Activated naive CD4-positive, alpha-beta T cell treated with anti-CD3 and anti-CD28 coated beads, Interleukin-2, amount 50 U/mL, for 72 hours (primary cell): ENCODE results near the gene IFITM1. TPM values are rescaled to one million over a fixed set of nuclear protein-coding genes. Genes with fewer than 3 reads are reported as not detected.
A peak's percentile ranks its signal among the peaks of the same experiment; 100 is the strongest.
"Not testable (repeated sequence)": the region's sequence is repeated elsewhere in the genome, so short reads cannot be mapped to it uniquely, and the experiment has no call there.

ENCODE experiments used
- ATAC-seq, 2 donors: fragments of 150-1000 bp; cut with Tn5 transposase; 2 replicates each; pipeline ENCODE4 v1.10.0; 2021; ENCODE audit warnings: mild to moderate bottlenecking in 2 of 2, moderate library complexity in 2 of 2
- DNase-seq, 2 donors: peaks; one replicate each; pipeline ENCODE4 v3.0.0; 2021 to 2022; ENCODE audit warnings: low spot score in 2 of 2
- H3K27ac Mint-ChIP-seq, 2 donors: one replicate each; pipeline ENCODE4 v1.8.0; 2022; ENCODE audit warnings: mild to moderate bottlenecking in 2 of 2, mixed read lengths in 2 of 2
- H3K36me3 Mint-ChIP-seq, 2 donors: one replicate each; pipeline ENCODE4 v1.8.0; 2022; ENCODE audit warnings: mixed read lengths in 2 of 2
- H3K9me3 Mint-ChIP-seq, 2 donors: one replicate each; pipeline ENCODE4 v1.8.0; 2022; ENCODE audit warnings: mixed read lengths in 2 of 2
- total RNA-seq, 2 donors: library from RNA; stranded (reverse); gene quantifications; one replicate each; pipeline ENCODE4 v1.2.3, GENCODE V29; 2022

The IFITM1 gene
- total RNA-seq, 2 donors from 2014 or later, result 91.3 to 436 TPM

- peak; percentile 22 to 23 for ATAC-seq
- Mint-ChIP-seq H3K36me3 (peaks cover 53 to 56% of the 10 kb centered on the region in 2 donors), H3K9me3 (no peaks in the 10 kb centered on the region), H3K27ac (peak overlapping the region; percentile 92 to 99)
- peak in 1 of 2 donors; percentile 64 for DNase-seq
Measured at GRCh38 chr11:312092-312816, 1.6 kb upstream of the IFITM1 start.

GRCh38 chr11:313304-313786, 495 bp upstream of the IFITM1 start:
- Mint-ChIP-seq H3K9me3 (no peaks in the 10 kb centered on the region), H3K27ac (peak overlapping the region; percentile 92 to 99), H3K36me3 (peaks cover 56% of the 10 kb centered on the region in 2 donors)
- ATAC-seq, result no peak
- DNase-seq, result no peak

GRCh38 chr11:314554-314875, 675 bp downstream of the IFITM1 start:
- peak overlapping the region; percentile 92 to 99 for H3K27ac Mint-ChIP-seq
- not testable (repeated sequence) for H3K9me3 Mint-ChIP-seq, DNase-seq, ATAC-seq
- peaks cover 44 to 48% of the 10 kb centered on the region in 2 donors for H3K36me3 Mint-ChIP-seq

GRCh38 chr11:315051-315481, 1.2 kb downstream of the IFITM1 start:
- Mint-ChIP-seq H3K27ac (peak overlapping the region; percentile 92 to 99), H3K36me3 (peaks cover 40 to 48% of the 10 kb centered on the region in 2 donors), H3K9me3 (no peaks in the 10 kb centered on the region)
- ATAC-seq (no peak), DNase-seq (no peak)

- DNase-seq, result no peak
- Mint-ChIP-seq H3K9me3 (no peaks in the 10 kb centered on the region), H3K27ac (peak overlapping the region; percentile 92 to 99), H3K36me3 (peaks cover 45 to 53% of the 10 kb centered on the region in 2 donors)
- ATAC-seq, result no peak
Measured at GRCh38 chr11:315516-315994, 1.7 kb downstream of the IFITM1 start.

- ATAC-seq, result no peak
- peak in 1 of 2 donors; percentile 71 for DNase-seq
- Mint-ChIP-seq H3K27ac (peak overlapping the region; percentile 92 to 99), H3K9me3 (no peaks in the 10 kb centered on the region), H3K36me3 (peaks cover 48 to 55% of the 10 kb centered on the region in 2 donors)
Measured at GRCh38 chr11:316031-316701, 2.3 kb downstream of the IFITM1 start.

- H3K36me3 Mint-ChIP-seq, result peaks cover 48 to 55% of the 10 kb centered on the region in 2 donors
- DNase-seq (no peak), ATAC-seq (no peak)
- no peaks in the 10 kb centered on the region for H3K9me3 Mint-ChIP-seq
- peak overlapping the region; percentile 92 to 99 for H3K27ac Mint-ChIP-seq
Measured at GRCh38 chr11:316891-317301, 3.1 kb downstream of the IFITM1 start.

GRCh38 chr11:317668-318404, 4.0 kb downstream of the IFITM1 start:
- Mint-ChIP-seq H3K27ac (peak overlapping the region; percentile 92 to 99), H3K36me3 (peaks cover 48 to 52% of the 10 kb centered on the region in 2 donors)
- peak in 1 of 2 donors; percentile 69 for DNase-seq
- ATAC-seq, result peak; percentile 27 to 36
- not testable (repeated sequence) for H3K9me3 Mint-ChIP-seq

- DNase-seq, H3K9me3 Mint-ChIP-seq, H3K27ac Mint-ChIP-seq: not testable (repeated sequence)
- peak; percentile 11 to 32 for ATAC-seq
- peaks cover 43 to 46% of the 10 kb centered on the region in 2 donors for H3K36me3 Mint-ChIP-seq
Measured at GRCh38 chr11:318405-319120, 4.7 kb downstream of the IFITM1 start.

GRCh38 chr11:319121-319887, 5.5 kb downstream of the IFITM1 start:
- H3K9me3 Mint-ChIP-seq, DNase-seq: not testable (repeated sequence)
- peak overlapping the region; percentile 85 to 96 for H3K27ac Mint-ChIP-seq
- H3K36me3 Mint-ChIP-seq, result peaks cover 36 to 42% of the 10 kb centered on the region in 2 donors
- peak in 1 of 2 donors; percentile 29 for ATAC-seq

GRCh38 chr11:319888-320273, 6.0 kb downstream of the IFITM1 start:
- Mint-ChIP-seq H3K27ac (peak overlapping the region; percentile 85 to 96), H3K36me3 (peaks cover 30 to 38% of the 10 kb centered on the region in 2 donors)
- peak; percentile 15 to 19 for ATAC-seq
- DNase-seq, H3K9me3 Mint-ChIP-seq: not testable (repeated sequence)

- Mint-ChIP-seq H3K36me3 (peaks cover 8 to 14% of the 10 kb centered on the region in 2 donors), H3K9me3 (no peaks in the 10 kb centered on the region), H3K27ac (no peak overlapping the region)
- ATAC-seq, result no peak
- no peak for DNase-seq
Measured at GRCh38 chr11:324156-324555, 10.3 kb downstream of the IFITM1 start.

- H3K27ac Mint-ChIP-seq, H3K36me3 Mint-ChIP-seq, H3K9me3 Mint-ChIP-seq, ATAC-seq, DNase-seq: not testable (repeated sequence)
Measured at GRCh38 chr11:324593-325517, 11.0 kb downstream of the IFITM1 start.

GRCh38 chr11:325796-326591, 12.2 kb downstream of the IFITM1 start:
- Mint-ChIP-seq H3K9me3 (no peaks in the 10 kb centered on the region), H3K27ac (peak overlapping the region; percentile 94 to 99), H3K36me3 (no peaks in the 10 kb centered on the region)
- DNase-seq (no peak), ATAC-seq (peak in 1 of 2 donors; percentile 1)
